Skin of body (tissue), 2 donors: ENCODE measurements around the gene ONECUT2. TPM values are rescaled to one million over a fixed set of nuclear protein-coding genes. Genes with fewer than 3 reads are reported as not detected.
"Not testable (repeated sequence)": the region's sequence is repeated elsewhere in the genome, so short reads cannot be mapped to it uniquely, and the experiment has no call there.

Experiments used
- DNase-seq: peaks from one replicate; lab custom pipeline; 2025; lab: John Stamatoyannopoulos, UW
- total RNA-seq: library from RNA; depleted of rRNA; stranded (reverse); fragments of >200 nt; gene quantifications from one replicate; pipeline ENCODE4 v1.2.3, GENCODE V29; 2014

Gene ONECUT2
- total RNA-seq, 1 donor from 2014 or later: 0.10 TPM

- DNase-seq: no peak
Observed at GRCh38 chr18:57445488-57446319, 10.5 kb downstream of the ONECUT2 start.

GRCh38 chr18:57446322-57446721 is 11.1 kb downstream of the ONECUT2 start:
- DNase-seq: no peak

GRCh38 chr18:57447154-57447621 is 12.0 kb downstream of the ONECUT2 start:
- DNase-seq: no peak

- DNase-seq: no peak
Observed at GRCh38 chr18:57455576-57456129, 20.5 kb downstream of the ONECUT2 start.

GRCh38 chr18:57461652-57462269 is 26.6 kb downstream of the ONECUT2 start:
- no peak for DNase-seq

GRCh38 chr18:57466307-57466706 is 31.1 kb downstream of the ONECUT2 start:
- no peak for DNase-seq

- DNase-seq: no peak
Observed at GRCh38 chr18:57466745-57467409, 31.7 kb downstream of the ONECUT2 start.

GRCh38 chr18:57469884-57470283 is 34.7 kb downstream of the ONECUT2 start:
- DNase-seq: no peak

GRCh38 chr18:57475408-57475807 is 40.2 kb downstream of the ONECUT2 start:
- no peak for DNase-seq

- DNase-seq: no peak
Observed at GRCh38 chr18:57475903-57476302, 40.7 kb downstream of the ONECUT2 start.

- DNase-seq: no peak
Observed at GRCh38 chr18:57480733-57481132, 45.6 kb downstream of the ONECUT2 start.

- no peak for DNase-seq
Observed at GRCh38 chr18:57497372-57498294, 62.5 kb downstream of the ONECUT2 start.

- DNase-seq: no peak
Observed at GRCh38 chr18:57498682-57499256, 63.6 kb downstream of the ONECUT2 start.

- DNase-seq: no peak
Observed at GRCh38 chr18:57502624-57503023, 67.5 kb downstream of the ONECUT2 start.

- no peak for DNase-seq
Observed at GRCh38 chr18:57505231-57505630, 70.1 kb downstream of the ONECUT2 start.

- DNase-seq: no peak
Observed at GRCh38 chr18:57516056-57516455, 80.9 kb downstream of the ONECUT2 start.

- no peak for DNase-seq
Observed at GRCh38 chr18:57518533-57518932, 83.4 kb downstream of the ONECUT2 start.

- no peak for DNase-seq
Observed at GRCh38 chr18:57519668-57520424, 84.7 kb downstream of the ONECUT2 start.

GRCh38 chr18:57522348-57522747 is 87.2 kb downstream of the ONECUT2 start:
- not testable (repeated sequence) for DNase-seq
